OCI-LY7 (cell line): ENCODE measurements around the gene SERGEF.

Source experiments
- EZH2phosphoT487 ChIP-seq: fragments of 200-600 bp; sonication (generic); IDR thresholded peaks from 2 replicates; pipeline ENCODE4 v1.6.1; 2018; ENCODE audit warnings: low read depth, borderline replicate concordance, mild to moderate bottlenecking, mixed run types, antibody characterized with exemption, low read length, moderate library complexity, mixed read lengths
- TF ChIP-seq, protein P1 (sequence below): fragments of 200-600 bp; sonication (generic); conservative IDR thresholded peaks from 2 replicates; pipeline ENCODE4 v1.5.1; 2014; ENCODE audit warnings: mild to moderate bottlenecking, antibody characterized with exemption, low read length, moderate library complexity, mixed read lengths

DNA sequence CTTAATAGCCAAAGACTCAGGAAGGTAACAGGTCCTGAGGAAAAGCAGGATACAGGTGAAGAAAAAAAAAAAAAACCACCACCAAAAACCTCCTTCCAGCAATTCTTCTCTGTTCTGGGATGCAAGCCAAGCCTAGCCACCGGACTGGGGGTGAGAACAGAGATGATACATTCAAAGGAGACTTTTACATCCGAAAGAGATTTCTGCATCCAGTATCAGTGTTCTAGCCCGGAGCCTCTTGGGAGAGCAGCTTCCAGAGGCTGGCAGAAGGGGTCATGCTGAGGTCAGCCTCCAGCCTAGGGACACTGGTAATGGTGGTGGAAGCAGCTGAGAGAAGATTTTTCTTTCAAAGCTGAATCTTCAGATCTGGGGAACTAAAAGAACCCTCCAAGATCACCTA is 202.1 kb downstream of the SERGEF start:
- TF ChIP-seq, protein P1, sequence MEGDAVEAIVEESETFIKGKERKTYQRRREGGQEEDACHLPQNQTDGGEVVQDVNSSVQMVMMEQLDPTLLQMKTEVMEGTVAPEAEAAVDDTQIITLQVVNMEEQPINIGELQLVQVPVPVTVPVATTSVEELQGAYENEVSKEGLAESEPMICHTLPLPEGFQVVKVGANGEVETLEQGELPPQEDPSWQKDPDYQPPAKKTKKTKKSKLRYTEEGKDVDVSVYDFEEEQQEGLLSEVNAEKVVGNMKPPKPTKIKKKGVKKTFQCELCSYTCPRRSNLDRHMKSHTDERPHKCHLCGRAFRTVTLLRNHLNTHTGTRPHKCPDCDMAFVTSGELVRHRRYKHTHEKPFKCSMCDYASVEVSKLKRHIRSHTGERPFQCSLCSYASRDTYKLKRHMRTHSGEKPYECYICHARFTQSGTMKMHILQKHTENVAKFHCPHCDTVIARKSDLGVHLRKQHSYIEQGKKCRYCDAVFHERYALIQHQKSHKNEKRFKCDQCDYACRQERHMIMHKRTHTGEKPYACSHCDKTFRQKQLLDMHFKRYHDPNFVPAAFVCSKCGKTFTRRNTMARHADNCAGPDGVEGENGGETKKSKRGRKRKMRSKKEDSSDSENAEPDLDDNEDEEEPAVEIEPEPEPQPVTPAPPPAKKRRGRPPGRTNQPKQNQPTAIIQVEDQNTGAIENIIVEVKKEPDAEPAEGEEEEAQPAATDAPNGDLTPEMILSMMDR, result no peak
- TF ChIP-seq EZH2phosphoT487, result no peak
